Mesenchymal stem cell (in vitro differentiated cells and primary cell): ENCODE measurements around the gene ACSL3.
"Not testable (repeated sequence)": the region's sequence is repeated elsewhere in the genome, so short reads cannot be mapped to it uniquely, and the experiment has no call there.

Source experiments
- DNase-seq: peaks from one replicate; pipeline ENCODE4 v3.0.0-alpha.2; 2013
- H2AFZ ChIP-seq: one replicate; pipeline ENCODE4 v1.6.1; 2013; ENCODE audit warnings: low read depth, mild to moderate bottlenecking, control low read depth, inconsistent platforms, low read length, moderate library complexity
- H2AK5ac ChIP-seq: 2 replicates; pipeline ENCODE4 v1.6.1; 2013; ENCODE audit warnings: low read length, moderate library complexity, mild to moderate bottlenecking, inconsistent platforms; ENCODE audit not compliant: severe bottlenecking
- H2BK120ac ChIP-seq: one replicate; pipeline ENCODE4 v1.6.1; 2013; ENCODE audit warnings: low read depth, mild to moderate bottlenecking, inconsistent platforms, low read length, moderate library complexity
- H2BK12ac ChIP-seq, 2 experiments: one replicate each; pipeline ENCODE4 v1.6.1; 2013; ENCODE audit warnings: inconsistent platforms in 2 of 2, low read length in 2 of 2, mild to moderate bottlenecking in 2 of 2, moderate library complexity in 2 of 2, control low read depth in 1 of 2
- H2BK15ac ChIP-seq: one replicate; pipeline ENCODE4 v1.6.1; 2013; ENCODE audit warnings: mild to moderate bottlenecking, low read depth, inconsistent platforms; ENCODE audit not compliant: poor library complexity, severe bottlenecking
- H2BK5ac ChIP-seq: 2 replicates; pipeline ENCODE4 v1.6.1; 2013; ENCODE audit warnings: low read depth, mild to moderate bottlenecking, low read length, control low read depth, inconsistent platforms; ENCODE audit not compliant: poor library complexity, severe bottlenecking
- H3K14ac ChIP-seq, 2 experiments: one replicate each; pipeline ENCODE4 v1.6.1; 2013; ENCODE audit warnings: inconsistent platforms in 2 of 2, low read length in 2 of 2, control low read depth in 1 of 2, mild to moderate bottlenecking in 1 of 2, moderate library complexity in 1 of 2
- H3K18ac ChIP-seq, 2 experiments: one replicate each; pipeline ENCODE4 v1.6.1; 2013; ENCODE audit warnings: inconsistent platforms in 2 of 2, low read length in 2 of 2, control low read depth in 1 of 2, low read depth in 1 of 2, mild to moderate bottlenecking in 1 of 2
- H3K23ac ChIP-seq, 2 experiments: one replicate each; pipeline ENCODE4 v1.6.1; 2013; ENCODE audit warnings: inconsistent platforms in 2 of 2, low read length in 2 of 2, mild to moderate bottlenecking in 2 of 2, moderate library complexity in 2 of 2, control low read depth in 1 of 2
- H3K27ac ChIP-seq: 2 replicates; pipeline ENCODE4 v1.5.1; 2013; ENCODE audit warnings: mild to moderate bottlenecking, moderate library complexity, low read length, control low read depth, inconsistent platforms; ENCODE audit not compliant: poor library complexity, severe bottlenecking
- H3K27me3 ChIP-seq, 2 experiments: 2 replicates each; pipeline versions ENCODE4 v1.6.1 to v1.7.0; 2013; ENCODE audit warnings: low read length in 2 of 2, mild to moderate bottlenecking in 2 of 2, moderate library complexity in 2 of 2, control low read depth in 1 of 2, inconsistent platforms in 1 of 2; ENCODE audit not compliant: control insufficient read depth in 1 of 2, insufficient read depth in 1 of 2
- H3K36me3 ChIP-seq, 2 experiments: 2 replicates each; pipeline versions ENCODE4 v1.6.1 to v1.7.0; 2013; ENCODE audit warnings: low read length in 2 of 2, control low read depth in 1 of 2, inconsistent platforms in 1 of 2, low read depth in 1 of 2, mild to moderate bottlenecking in 1 of 2; ENCODE audit not compliant: insufficient read depth in 2 of 2, control insufficient read depth in 1 of 2
- H3K4ac ChIP-seq, 2 experiments: one replicate each; pipeline ENCODE4 v1.6.1; 2013; ENCODE audit warnings: inconsistent platforms in 2 of 2, low read length in 2 of 2, mild to moderate bottlenecking in 2 of 2, moderate library complexity in 2 of 2, control low read depth in 1 of 2, low read depth in 1 of 2
- H3K4me1 ChIP-seq: 2 replicates; pipeline ENCODE4 v1.6.1; 2013; ENCODE audit warnings: low read depth, low read length, control low read depth; ENCODE audit not compliant: control insufficient read depth, insufficient read depth
- H3K4me2 ChIP-seq: 2 replicates; pipeline ENCODE4 v1.6.1; 2013; ENCODE audit warnings: low read length, mild to moderate bottlenecking, inconsistent platforms; ENCODE audit not compliant: poor library complexity, severe bottlenecking
- H3K4me3 ChIP-seq, 2 experiments: 2 replicates each; pipeline versions ENCODE4 v1.5.1 to v1.7.0; 2013; ENCODE audit warnings: low read length in 2 of 2, mild to moderate bottlenecking in 2 of 2, control low read depth in 1 of 2, low read depth in 1 of 2; ENCODE audit not compliant: insufficient read depth in 1 of 2
- H3K79me1 ChIP-seq: replicated peaks from 2 replicates; pipeline ENCODE4 v1.6.1; 2013; ENCODE audit warnings: mild to moderate bottlenecking, control low read depth, low read length, inconsistent platforms; ENCODE audit not compliant: poor library complexity, severe bottlenecking
- H3K9ac ChIP-seq: 2 replicates; pipeline ENCODE4 v1.7.0; 2013; ENCODE audit warnings: mild to moderate bottlenecking, low read length, moderate library complexity
- H3K9me3 ChIP-seq: 2 replicates; pipeline ENCODE4 v1.7.0; 2013; ENCODE audit warnings: mild to moderate bottlenecking, low read length; ENCODE audit not compliant: control insufficient read depth
- H4K8ac ChIP-seq: one replicate; pipeline ENCODE4 v1.6.1; 2013; ENCODE audit warnings: inconsistent platforms, mild to moderate bottlenecking, low read length, moderate library complexity
- H4K91ac ChIP-seq: one replicate; pipeline ENCODE4 v1.6.1; 2013; ENCODE audit warnings: mild to moderate bottlenecking, low read length, inconsistent platforms
- WGBS: methylation state at CpG from one replicate; pipeline ENCODE4 v1.1.7; 2013; ENCODE audit warnings: mixed read lengths; 5-methylcytosine and 5-hydroxymethylcytosine counted together

Gene ACSL3

GRCh38 chr2:222865301-222865700, 4.5 kb downstream of the ACSL3 start:
- H3K4ac ChIP-seq: no peak overlapping the region
- H3K9ac ChIP-seq: no peak overlapping the region
- no peak overlapping the region for H3K4me3 ChIP-seq
- H3K4me2 ChIP-seq: no peak overlapping the region
- H4K91ac ChIP-seq: no peak overlapping the region
- H2AK5ac ChIP-seq: no peak overlapping the region
- no peak overlapping the region for H3K18ac ChIP-seq
- peaks cover 3% of the 10 kb centered on the region for H3K79me1 ChIP-seq
- H2AFZ ChIP-seq: no peak overlapping the region
- no peak for DNase-seq
- H3K36me3 ChIP-seq: no peaks in the 10 kb centered on the region
- no peak overlapping the region for H3K14ac ChIP-seq
- 81% methylated on average over 2 of the region's 2 CpGs for WGBS
- H3K27ac ChIP-seq: no peak overlapping the region
- no peak overlapping the region for H2BK15ac ChIP-seq
- no peak overlapping the region for H3K23ac ChIP-seq
- H4K8ac ChIP-seq: no peak overlapping the region
- no peaks in the 10 kb centered on the region for H3K9me3 ChIP-seq
- H3K4me1 ChIP-seq: peaks cover 5% of the 10 kb centered on the region
- no peak overlapping the region for H2BK120ac ChIP-seq
- H3K27me3 ChIP-seq: no peaks in the 10 kb centered on the region
- H2BK5ac ChIP-seq: no peak overlapping the region
- H2BK12ac ChIP-seq: no peak overlapping the region

DNA sequence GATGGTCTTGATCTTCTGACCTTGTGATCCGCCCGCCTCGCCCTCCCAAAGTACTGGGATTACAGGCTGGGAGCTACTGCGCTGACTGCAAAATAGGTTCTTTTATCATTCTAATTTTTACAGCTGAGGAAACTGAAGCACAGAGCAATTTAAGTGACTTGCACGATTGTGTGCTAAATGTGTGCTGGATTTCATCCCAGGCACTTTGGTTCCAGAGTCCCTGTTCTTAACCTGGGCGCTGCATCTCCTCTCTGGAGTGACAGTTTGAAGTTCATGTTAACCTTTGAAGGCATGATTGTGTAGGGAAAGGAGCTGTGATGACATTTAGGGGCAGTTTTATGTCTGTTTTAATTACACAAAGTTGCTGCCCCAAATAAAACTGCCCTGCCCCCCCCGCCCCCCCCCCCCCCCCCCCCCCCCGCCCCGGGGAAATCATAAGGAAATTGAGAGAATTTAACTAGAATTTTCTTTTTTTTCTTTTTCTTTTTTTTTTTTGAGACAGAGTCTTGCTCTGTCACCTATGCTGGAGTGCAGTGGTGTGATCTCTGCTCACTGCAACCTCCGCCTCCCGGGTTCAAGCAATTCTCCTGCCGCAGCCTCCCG, 5.6 kb downstream of the ACSL3 start:
- peaks cover 5% of the 10 kb centered on the region for H3K4me1 ChIP-seq
- H3K23ac ChIP-seq: no peak overlapping the region
- H2BK15ac ChIP-seq: no peak overlapping the region
- no peak overlapping the region for H3K27ac ChIP-seq
- H3K4me3 ChIP-seq: no peak overlapping the region
- no peak overlapping the region for H2BK12ac ChIP-seq
- H3K9ac ChIP-seq: no peak overlapping the region
- no peak overlapping the region for H4K91ac ChIP-seq
- H3K27me3 ChIP-seq: no peaks in the 10 kb centered on the region
- no peak overlapping the region for H4K8ac ChIP-seq
- no peaks in the 10 kb centered on the region for H3K9me3 ChIP-seq
- no peaks in the 10 kb centered on the region for H3K36me3 ChIP-seq
- H3K4me2 ChIP-seq: no peak overlapping the region
- no peak overlapping the region for H2AK5ac ChIP-seq
- no peak overlapping the region for H3K14ac ChIP-seq
- 93% methylated on average over 7 of the region's 13 CpGs for WGBS
- H2BK5ac ChIP-seq: no peak overlapping the region
- no peak overlapping the region for H3K18ac ChIP-seq
- no peak overlapping the region for H2AFZ ChIP-seq
- H3K4ac ChIP-seq: no peak overlapping the region
- no peak overlapping the region for H2BK120ac ChIP-seq
- DNase-seq: no peak
- peaks cover 3% of the 10 kb centered on the region for H3K79me1 ChIP-seq

GRCh38 chr2:222868560-222869251, 7.9 kb downstream of the ACSL3 start:
- H3K23ac ChIP-seq, H3K18ac ChIP-seq, H3K27me3 ChIP-seq, H3K4ac ChIP-seq, H3K4me3 ChIP-seq, H3K9ac ChIP-seq, DNase-seq, H3K4me1 ChIP-seq, H3K36me3 ChIP-seq, H2AFZ ChIP-seq, H2BK5ac ChIP-seq, H3K9me3 ChIP-seq, H3K27ac ChIP-seq, H3K14ac ChIP-seq, H3K79me1 ChIP-seq, H4K8ac ChIP-seq, H4K91ac ChIP-seq, H2AK5ac ChIP-seq, H2BK12ac ChIP-seq, H2BK120ac ChIP-seq, H3K4me2 ChIP-seq, H2BK15ac ChIP-seq: not testable (repeated sequence)
- WGBS: over 99% methylated on average over 8 of the region's 8 CpGs

GRCh38 chr2:222869252-222869560, 8.4 kb downstream of the ACSL3 start:
- no peak overlapping the region for H3K9ac ChIP-seq
- no peak overlapping the region for H2BK5ac ChIP-seq
- no peak for DNase-seq
- no peak overlapping the region for H3K4me3 ChIP-seq
- no peak overlapping the region for H3K23ac ChIP-seq
- H3K27me3 ChIP-seq: no peaks in the 10 kb centered on the region
- H2AFZ ChIP-seq: no peak overlapping the region
- H2BK12ac ChIP-seq: no peak overlapping the region
- no peak overlapping the region for H3K4ac ChIP-seq
- no peak overlapping the region for H2BK120ac ChIP-seq
- H2AK5ac ChIP-seq: no peak overlapping the region
- H3K14ac ChIP-seq: no peak overlapping the region
- no peaks in the 10 kb centered on the region for H3K36me3 ChIP-seq
- no peaks in the 10 kb centered on the region for H3K9me3 ChIP-seq
- no peak overlapping the region for H3K27ac ChIP-seq
- H3K79me1 ChIP-seq: peaks cover 8% of the 10 kb centered on the region
- H2BK15ac ChIP-seq: no peak overlapping the region
- H4K8ac ChIP-seq: no peak overlapping the region
- H3K4me2 ChIP-seq: no peak overlapping the region
- H3K18ac ChIP-seq: no peak overlapping the region
- no peak overlapping the region for H4K91ac ChIP-seq
- H3K4me1 ChIP-seq: peaks cover 3% of the 10 kb centered on the region
